GM18873 (cell line): ENCODE data around the gene SLC6A1.

ENCODE experiments used
- ATAC-seq: cut with Tn5 transposase; IDR thresholded peaks from one replicate; pipeline ENCODE4 v1.9.1; 2021; ENCODE audit warnings: mild to moderate bottlenecking, moderate library complexity, moderate number of reproducible peaks; ENCODE audit not compliant: unreplicated experiment, low FRiP score

The SLC6A1 gene

GRCh38 chr3:10968401-10968800, 24.1 kb upstream of the SLC6A1 start:
- no peak for ATAC-seq

GRCh38 chr3:10970306-10970960, 22.1 kb upstream of the SLC6A1 start:
- ATAC-seq: no peak

DNA sequence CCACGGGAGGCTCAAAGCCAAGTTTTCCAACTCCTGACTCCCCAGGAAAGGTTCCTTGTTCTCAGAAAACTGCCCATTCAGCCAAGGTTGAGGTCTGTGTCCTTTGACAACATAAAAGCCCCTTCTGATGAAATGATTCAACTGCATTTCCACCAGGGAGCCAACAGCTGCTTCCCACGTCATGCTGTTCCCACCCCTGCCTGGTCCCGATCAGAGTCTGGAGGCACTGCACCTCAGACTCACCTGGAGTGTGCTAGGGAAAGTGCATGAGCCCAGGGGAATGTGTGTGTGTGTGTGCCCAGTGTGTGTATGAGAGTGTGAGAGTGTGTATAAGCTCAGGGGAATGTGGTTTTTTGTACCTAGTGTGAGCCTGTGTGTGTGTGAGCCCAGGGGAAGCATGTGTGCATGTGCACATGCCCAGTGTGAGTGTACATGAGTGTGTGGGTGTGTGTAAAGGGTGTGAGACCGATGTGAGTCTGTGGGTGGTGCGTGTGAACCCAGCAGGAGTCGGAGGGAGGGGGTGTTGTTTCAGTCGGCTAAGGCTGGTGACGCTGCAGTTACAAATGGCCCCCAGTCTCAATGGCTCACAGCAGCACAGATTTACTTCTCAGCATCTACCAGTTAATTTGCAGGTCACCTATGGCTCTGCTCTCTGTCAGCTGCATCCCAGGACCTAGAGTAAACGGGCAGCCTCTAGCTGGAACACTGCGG, 20.3 kb upstream of the SLC6A1 start:
- ATAC-seq: no peak

GRCh38 chr3:10973046-10973595, 19.4 kb upstream of the SLC6A1 start:
- no peak for ATAC-seq

- no peak for ATAC-seq
These were observed 18.4 kb upstream of the SLC6A1 start for GRCh38 chr3:10974131-10974530.

- ATAC-seq: no peak
These were observed 17.7 kb upstream of the SLC6A1 start for GRCh38 chr3:10974746-10975375.

GRCh38 chr3:10975695-10976234, 16.8 kb upstream of the SLC6A1 start:
- no peak for ATAC-seq

DNA sequence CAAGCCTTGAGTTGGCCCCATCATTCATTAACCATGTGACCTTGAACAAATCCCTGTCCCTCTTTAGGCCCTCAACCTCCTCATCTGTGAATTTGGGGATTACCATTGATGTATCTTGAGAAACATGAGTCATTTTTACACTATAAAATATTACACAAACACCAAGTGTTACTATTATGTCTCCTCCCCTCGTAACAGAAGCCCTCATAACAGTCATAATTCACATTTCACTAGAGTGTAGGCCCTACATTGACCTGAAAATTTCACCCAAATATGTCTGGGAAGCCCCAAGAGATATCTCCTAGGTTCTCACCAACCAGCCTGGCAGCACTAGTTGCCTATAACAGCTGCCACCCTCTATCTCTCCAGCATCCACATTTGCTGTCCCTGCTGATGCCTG, 15.8 kb upstream of the SLC6A1 start:
- ATAC-seq: no peak

- no peak for ATAC-seq
These were observed 14.5 kb upstream of the SLC6A1 start for GRCh38 chr3:10977892-10978510.

GRCh38 chr3:10978956-10979355, 13.6 kb upstream of the SLC6A1 start:
- ATAC-seq: no peak

- no peak for ATAC-seq
These were observed 12.2 kb upstream of the SLC6A1 start for GRCh38 chr3:10980312-10980711.

DNA sequence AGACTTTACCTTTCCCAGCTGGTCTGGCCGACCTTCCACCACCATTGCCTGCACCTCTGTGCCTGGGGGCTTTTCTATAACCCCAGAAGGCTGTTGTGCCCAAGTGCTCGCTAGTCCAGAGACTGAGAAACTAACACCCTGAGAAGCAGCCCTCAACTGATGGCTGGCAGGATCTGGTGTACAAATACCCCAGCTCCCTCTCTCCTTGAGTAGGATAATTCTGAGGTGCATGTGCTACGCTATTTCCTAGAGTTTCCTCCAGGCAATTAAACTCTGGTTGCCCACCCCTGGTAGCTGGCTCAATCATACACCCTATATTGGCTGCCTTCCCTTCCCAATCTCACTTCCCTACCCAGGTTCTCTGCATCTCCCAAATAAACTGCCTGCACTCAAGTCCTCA, 11.5 kb upstream of the SLC6A1 start:
- no peak for ATAC-seq

- ATAC-seq: no peak
These were observed 10.6 kb upstream of the SLC6A1 start for GRCh38 chr3:10981961-10982360.

- no peak for ATAC-seq
These were observed 9.8 kb upstream of the SLC6A1 start for GRCh38 chr3:10982782-10983181.

DNA sequence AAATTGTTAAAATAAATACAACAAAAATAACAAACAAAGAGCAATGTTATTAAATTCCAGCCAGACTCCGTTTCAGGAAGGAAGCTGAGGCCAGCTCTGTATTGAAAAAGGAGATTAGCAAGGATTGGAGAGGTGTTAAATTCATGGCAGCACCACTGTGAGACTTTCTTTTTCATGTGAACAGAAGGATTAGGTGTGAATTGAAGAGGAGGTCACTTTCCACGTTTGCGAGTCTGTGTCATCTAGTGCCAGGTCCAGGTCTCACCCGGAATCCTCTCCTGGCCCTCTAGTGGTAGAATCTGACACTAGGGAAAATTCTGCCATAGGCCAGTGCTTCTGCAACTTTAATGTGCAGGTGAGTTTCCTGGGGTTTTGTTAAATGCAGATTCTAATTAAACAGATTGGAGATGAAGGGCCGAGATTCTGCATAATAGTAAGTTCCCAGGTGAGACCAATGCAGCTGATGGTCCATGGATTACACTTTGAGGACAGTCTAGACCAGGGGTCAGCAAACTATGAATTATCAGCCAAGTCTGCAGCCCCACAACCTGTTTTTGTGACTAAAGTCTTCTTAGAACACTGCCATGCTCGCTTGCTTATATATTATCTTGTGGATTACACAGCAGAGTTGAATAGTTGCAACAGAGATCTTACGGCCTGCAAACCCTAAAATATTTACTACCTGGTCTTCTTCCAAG, 9.2 kb upstream of the SLC6A1 start:
- ATAC-seq: no peak

- no peak for ATAC-seq
These were observed 8.1 kb upstream of the SLC6A1 start for GRCh38 chr3:10984371-10984896.

DNA sequence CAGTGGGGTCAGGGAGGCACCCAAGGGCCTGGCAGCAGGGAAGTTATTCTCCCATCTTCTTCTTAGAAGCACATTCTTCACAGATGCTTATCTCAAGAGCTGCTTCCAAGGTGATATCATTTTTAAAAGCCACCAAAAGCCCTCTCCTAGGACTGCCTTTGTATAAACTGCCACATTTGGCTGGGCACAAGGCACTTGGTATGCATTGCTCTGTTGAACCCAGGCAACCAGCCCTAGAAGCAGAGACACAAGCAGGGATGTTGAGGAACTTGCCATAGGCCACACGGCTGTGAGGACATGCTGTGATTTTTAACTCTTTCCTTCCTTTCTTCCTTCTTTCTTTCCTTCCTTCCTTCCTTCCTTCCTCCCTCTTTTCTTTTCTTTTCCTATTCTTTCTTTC, 7.4 kb upstream of the SLC6A1 start:
- no peak for ATAC-seq

- no peak for ATAC-seq
These were observed 6.0 kb upstream of the SLC6A1 start for GRCh38 chr3:10986592-10986991.

GRCh38 chr3:10988001-10988665, 4.4 kb upstream of the SLC6A1 start:
- ATAC-seq: no peak
